Lower leg skin (tissue), 4 donors: ENCODE data around the gene SVIL. TPM values are rescaled to one million over a fixed set of nuclear protein-coding genes. Genes with fewer than 3 reads are reported as not detected.
"Not testable (repeated sequence)": the region's sequence is repeated elsewhere in the genome, so short reads cannot be mapped to it uniquely, and the experiment has no call there.

Source experiments
- DNase-seq, 2 donors: peaks; one replicate each; pipeline ENCODE4 v3.0.0-alpha.2; 2019; ENCODE audit warnings: low spot score in 2 of 2
- H3K4me3 ChIP-seq: fragments of 200-600 bp; sonication (generic); 2 replicates; pipeline ENCODE4 v1.5.1; 2017; ENCODE audit warnings: mild to moderate bottlenecking, low read depth; ENCODE audit not compliant: poor library complexity, severe bottlenecking
- POLR2A ChIP-seq, 2 donors: fragments of 450-650 bp; IDR thresholded peaks; one replicate each; pipeline ENCODE4 v1.6.1; 2016 to 2017; ENCODE audit warnings: antibody characterized with exemption in 2 of 2, mild to moderate bottlenecking in 1 of 2, moderate library complexity in 1 of 2
- whole genome bisulfite sequencing, 2 donors: methylation state at CpG; one replicate each; pipeline ENCODE4 v1.1.5; 2018; 5-methylcytosine and 5-hydroxymethylcytosine counted together
- intact Hi-C: fragments of 100-400 bp; cut with DNase I; formaldehyde crosslinking; loops from one replicate; pipeline ENCODE4 v1.15.0; 2023; ENCODE audit warnings: low total_unique reads
- total RNA-seq, 4 donors: library from RNA; depleted of rRNA; stranded (reverse); fragments of >200 nt; gene quantifications; one replicate each; pipeline ENCODE4 v1.1.0, GENCODE V29; 2016
- TF ChIP-seq, protein P1 (sequence below), 3 donors: fragments of 450-650 bp; IDR thresholded peaks; one replicate each; pipeline ENCODE4 v1.5.1; 2016; ENCODE audit warnings: antibody characterized with exemption in 3 of 3, mild to moderate bottlenecking in 3 of 3, moderate library complexity in 2 of 3

The SVIL gene
- total RNA-seq, 4 donors from 2014 or later = 49.0 to 91.0 (median 74.4) TPM

DNA sequence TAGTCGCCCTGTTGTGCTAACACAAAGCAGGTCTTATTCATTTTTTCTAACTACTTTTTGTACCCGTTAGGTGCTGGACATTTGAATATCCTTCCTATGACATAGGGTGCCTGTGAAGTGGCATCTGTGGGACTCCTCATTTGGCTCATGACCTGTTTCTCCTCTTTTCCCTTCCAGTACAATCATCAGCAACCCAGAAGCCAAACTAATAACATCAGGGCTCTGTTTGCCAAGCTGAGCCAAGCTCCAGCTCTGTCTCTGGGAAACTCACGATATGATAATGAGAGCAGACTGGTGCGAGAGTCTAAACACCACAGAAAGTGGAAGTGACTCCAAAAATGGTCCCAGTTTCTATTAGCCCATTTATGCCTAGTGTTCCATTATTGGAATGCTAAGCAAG, 92.0 kb downstream of the SVIL start:
- no peak overlapping the region for H3K4me3 ChIP-seq
- 65 to 76% methylated on average over 4 of the region's 4 CpGs for WGBS, 2 donors
- no peak for DNase-seq
- intact Hi-C loops = no loop called here
- no peak for TF ChIP-seq POLR2A (IDR thresholded peaks at IDR 0.05)
- TF ChIP-seq, protein P1, sequence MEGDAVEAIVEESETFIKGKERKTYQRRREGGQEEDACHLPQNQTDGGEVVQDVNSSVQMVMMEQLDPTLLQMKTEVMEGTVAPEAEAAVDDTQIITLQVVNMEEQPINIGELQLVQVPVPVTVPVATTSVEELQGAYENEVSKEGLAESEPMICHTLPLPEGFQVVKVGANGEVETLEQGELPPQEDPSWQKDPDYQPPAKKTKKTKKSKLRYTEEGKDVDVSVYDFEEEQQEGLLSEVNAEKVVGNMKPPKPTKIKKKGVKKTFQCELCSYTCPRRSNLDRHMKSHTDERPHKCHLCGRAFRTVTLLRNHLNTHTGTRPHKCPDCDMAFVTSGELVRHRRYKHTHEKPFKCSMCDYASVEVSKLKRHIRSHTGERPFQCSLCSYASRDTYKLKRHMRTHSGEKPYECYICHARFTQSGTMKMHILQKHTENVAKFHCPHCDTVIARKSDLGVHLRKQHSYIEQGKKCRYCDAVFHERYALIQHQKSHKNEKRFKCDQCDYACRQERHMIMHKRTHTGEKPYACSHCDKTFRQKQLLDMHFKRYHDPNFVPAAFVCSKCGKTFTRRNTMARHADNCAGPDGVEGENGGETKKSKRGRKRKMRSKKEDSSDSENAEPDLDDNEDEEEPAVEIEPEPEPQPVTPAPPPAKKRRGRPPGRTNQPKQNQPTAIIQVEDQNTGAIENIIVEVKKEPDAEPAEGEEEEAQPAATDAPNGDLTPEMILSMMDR (IDR thresholded peaks at IDR 0.05) = no peak

DNA sequence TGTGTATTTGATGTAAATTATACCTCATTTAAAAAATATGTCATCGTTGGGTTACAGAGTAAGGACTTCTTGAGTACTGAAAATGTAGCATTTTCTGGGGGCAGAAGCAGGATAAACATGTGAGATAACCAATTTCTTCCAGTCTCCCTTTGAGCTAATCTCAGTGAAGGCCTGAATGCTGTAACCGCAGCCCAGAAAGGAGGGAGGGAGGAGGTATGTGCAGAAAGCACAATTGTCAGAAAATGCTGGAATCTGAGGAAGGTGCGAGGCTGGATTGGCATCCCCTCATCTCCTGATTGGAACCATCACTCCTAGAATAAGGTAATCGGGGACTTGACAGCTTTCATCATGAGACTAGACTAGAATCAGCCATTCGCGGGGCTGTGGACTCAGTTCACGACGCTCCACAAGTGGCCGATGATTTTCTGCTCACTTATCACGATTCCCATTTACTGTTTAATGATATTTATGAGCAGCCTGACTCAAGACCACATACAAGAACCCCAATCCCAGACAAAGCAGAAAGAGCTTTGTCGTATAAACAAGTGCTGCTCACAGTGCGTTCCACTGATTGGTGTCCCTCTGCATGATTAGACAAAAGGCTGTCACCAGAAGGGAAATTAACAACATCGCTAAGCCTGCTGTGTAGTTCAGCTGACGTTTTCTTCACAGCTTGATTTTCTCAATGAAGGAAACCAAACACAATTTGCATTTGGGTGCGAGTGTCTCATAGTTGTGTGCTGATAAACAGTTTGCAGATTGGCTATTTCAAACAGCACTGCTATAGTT, 93.2 kb downstream of the SVIL start:
- peak in 1 of 2 donors; percentile 29 for DNase-seq
- intact Hi-C loops = no loop called here
- no peak overlapping the region for H3K4me3 ChIP-seq
- TF ChIP-seq POLR2A (IDR thresholded peaks at IDR 0.05) = no peak
- TF ChIP-seq, protein P1 (IDR thresholded peaks at IDR 0.05) = no peak
- WGBS, 2 donors = 92 to 96% methylated on average over 15 of the region's 15 CpGs

DNA sequence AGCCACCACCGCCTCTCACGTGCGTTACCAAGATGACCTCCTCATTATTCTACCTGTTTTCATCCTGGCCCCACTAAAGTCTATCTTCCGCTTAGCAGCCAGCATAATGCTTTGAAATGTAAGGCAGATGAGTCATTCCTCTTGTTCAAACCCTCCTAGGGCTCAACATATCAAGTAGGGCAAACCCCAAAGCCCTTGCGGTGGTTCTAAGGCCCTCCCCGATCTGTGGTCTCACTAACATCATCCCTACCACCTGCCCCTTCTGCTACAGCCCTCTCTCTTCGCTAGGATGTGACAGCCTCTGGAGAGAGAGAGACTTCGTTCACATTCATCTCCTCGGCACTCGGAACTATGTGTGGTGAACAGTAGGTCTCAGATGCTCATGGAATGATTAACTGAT, 94.8 kb downstream of the SVIL start:
- no peak for TF ChIP-seq POLR2A (IDR thresholded peaks at IDR 0.05)
- TF ChIP-seq, protein P1 (IDR thresholded peaks at IDR 0.05) = no peak
- WGBS, 2 donors = 69 to 73% methylated on average over 10 of the region's 10 CpGs
- H3K4me3 ChIP-seq = no peak overlapping the region
- intact Hi-C loops = no loop called here
- DNase-seq = peak in 1 of 2 donors; percentile 20

DNA sequence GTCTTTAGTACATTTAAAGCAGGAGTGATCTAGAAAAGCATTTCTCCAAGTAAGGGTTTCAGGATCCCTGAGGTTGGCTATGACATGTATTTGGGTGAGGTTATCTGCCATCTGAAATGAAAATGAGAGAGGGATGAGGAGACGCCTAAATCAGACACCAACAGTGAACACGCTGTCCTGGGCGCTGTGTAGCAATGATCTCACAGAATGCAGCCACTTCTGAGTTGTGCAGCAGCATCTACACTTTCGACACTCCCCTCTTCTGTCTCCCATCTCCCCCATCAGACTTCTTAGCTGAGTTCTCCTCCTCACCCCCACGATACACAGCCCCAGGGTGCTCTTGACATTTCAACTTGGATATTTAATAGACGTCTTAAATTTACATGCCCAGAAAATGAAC, 95.4 kb downstream of the SVIL start:
- 39 to 55% methylated on average over 6 of the region's 6 CpGs for whole genome bisulfite sequencing, 2 donors
- intact Hi-C loops = no loop called here
- TF ChIP-seq POLR2A (IDR thresholded peaks at IDR 0.05) = no peak
- TF ChIP-seq, protein P1 (IDR thresholded peaks at IDR 0.05) = no peak
- peak in 1 of 2 donors; percentile 9 for DNase-seq
- no peak overlapping the region for H3K4me3 ChIP-seq

DNA sequence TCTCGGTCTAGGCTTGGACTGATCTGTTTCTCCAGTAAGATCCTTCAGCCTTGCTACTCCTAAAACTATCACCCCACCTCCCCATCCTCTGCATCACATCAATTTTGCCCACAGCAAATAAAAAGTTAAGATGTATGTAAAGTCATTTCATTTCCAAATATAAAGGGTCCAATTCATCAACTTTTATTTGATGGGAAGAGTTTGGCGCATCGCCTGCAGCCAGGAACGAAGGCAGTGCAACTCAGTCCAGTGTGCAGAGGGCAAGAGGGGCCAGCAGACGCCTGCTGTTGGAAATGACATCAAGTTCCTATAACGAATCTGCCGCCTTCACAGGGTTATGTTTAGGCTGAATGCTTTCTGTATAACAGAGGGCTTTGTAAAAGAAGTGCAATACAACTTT, 97.0 kb downstream of the SVIL start:
- TF ChIP-seq, protein P1 (IDR thresholded peaks at IDR 0.05) = no peak
- TF ChIP-seq POLR2A (IDR thresholded peaks at IDR 0.05) = no peak
- DNase-seq = peak in 1 of 2 donors; percentile 40
- intact Hi-C loops = no loop called here
- WGBS, 2 donors = 79 to 82% methylated on average over 7 of the region's 7 CpGs
- H3K4me3 ChIP-seq = no peak overlapping the region

DNA sequence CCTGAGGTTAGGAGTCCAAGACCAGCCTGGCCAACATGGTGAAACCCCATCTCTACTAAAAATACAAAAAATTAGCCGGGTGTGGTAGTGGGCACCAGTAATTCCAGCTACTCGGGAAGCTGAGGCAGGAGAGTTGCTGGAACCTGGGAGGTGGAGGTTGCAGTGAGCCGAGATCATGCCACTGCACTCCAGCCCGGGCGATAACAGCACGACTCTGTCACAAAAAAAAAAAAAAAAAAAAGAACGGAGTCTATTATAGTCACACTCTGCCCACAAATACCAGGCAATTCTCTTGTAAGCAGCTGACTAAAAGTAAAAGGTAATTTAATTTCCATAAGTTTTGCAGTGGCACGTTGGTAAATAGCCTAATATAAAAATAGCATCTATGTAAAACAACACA, 98.1 kb downstream of the SVIL start:
- 83 to 88% methylated on average over 8 of the region's 8 CpGs for WGBS, 2 donors
- intact Hi-C loops, H3K4me3 ChIP-seq: not testable (repeated sequence)
- peak in 1 of 2 donors; percentile 54 for DNase-seq
